SW 1271 (cell line): Measurements from ENCODE around the gene DGAT2.
"Not testable (repeated sequence)": the region's sequence is repeated elsewhere in the genome, so short reads cannot be mapped to it uniquely, and the experiment has no call there.

Experiments used
- DNase-seq, 2 experiments: peaks; one replicate each; lab custom pipeline; 2025; lab: John Stamatoyannopoulos, UW

DGAT2 gene

DNA sequence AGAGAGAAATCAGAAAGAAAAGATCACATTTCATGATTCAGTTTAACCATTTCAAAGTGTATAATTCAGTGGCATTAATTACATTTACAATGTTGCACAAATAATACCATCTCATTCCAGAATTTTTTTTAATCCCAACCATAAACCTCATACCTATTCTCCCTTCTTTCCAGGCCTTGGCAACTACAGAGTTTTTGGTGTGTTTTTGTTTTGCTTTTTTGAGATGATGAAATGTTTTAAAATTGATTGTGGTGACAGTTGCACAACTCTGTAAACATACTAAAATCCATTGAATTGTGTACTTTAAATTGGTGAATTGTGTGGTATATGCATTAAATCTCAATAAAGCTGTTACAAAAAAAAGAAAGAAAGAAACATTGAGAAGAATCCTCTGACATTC lies 13.6 kb upstream of the DGAT2 start:
- not testable (repeated sequence) for DNase-seq

DNA sequence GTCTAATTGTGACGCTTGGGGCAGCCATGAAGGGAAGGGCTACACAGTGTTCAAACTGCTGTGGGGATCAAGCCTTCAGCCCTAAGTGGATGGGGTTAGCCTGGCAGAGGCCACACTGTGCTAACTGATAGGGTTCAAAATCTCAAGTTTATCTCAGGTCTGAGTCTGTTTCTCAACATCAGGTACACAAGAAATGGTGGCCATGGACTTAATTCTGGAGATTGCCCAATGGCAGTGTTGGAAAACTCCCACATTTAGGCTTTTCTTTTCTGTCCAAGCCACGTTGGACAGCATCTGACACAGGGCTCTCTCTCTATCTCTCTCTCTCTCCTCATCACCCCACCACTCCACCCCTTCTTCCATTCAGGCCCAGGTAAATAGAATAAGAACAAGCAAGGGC lies 10.9 kb upstream of the DGAT2 start:
- DNase-seq, result no peak

DNA sequence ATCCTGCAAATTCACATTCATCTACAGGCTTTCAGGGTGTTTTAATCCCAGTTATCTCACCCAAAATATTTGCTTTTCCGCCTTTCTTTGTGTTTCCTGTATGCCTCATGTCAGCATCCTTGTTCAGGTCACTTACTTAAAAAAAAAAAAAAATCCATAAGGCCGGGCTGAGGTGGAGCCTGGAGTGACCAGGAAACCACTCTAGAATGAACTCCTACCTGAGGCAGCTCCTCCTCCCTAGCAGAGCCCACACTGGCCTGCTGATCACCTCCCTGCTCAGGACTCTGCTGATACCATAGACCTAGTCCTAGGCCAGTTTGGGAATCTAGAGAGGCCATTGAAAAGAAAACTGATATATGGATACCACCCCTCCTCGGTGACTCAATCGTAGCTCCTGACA lies 8.7 kb upstream of the DGAT2 start:
- DNase-seq, result no peak

DNA sequence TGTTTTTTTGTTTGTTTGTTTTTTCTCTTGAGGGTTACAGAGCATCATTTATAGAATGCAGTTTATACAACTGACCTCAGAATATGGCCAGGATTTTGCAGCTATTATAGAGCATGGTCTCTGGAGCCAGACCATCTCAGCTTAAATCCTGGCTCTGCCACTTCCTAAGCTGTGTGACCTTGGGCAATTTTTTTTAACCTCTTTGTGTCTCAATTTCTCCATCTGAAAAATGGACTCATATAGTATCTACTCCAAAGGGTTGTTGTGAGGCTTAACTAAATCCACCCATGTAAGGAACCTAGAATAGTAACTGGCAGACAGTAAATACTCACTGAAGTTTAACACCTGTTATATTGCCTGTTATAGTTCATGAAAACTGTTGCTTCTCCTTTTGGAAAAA lies 8.3 kb upstream of the DGAT2 start:
- no peak for DNase-seq

DNA sequence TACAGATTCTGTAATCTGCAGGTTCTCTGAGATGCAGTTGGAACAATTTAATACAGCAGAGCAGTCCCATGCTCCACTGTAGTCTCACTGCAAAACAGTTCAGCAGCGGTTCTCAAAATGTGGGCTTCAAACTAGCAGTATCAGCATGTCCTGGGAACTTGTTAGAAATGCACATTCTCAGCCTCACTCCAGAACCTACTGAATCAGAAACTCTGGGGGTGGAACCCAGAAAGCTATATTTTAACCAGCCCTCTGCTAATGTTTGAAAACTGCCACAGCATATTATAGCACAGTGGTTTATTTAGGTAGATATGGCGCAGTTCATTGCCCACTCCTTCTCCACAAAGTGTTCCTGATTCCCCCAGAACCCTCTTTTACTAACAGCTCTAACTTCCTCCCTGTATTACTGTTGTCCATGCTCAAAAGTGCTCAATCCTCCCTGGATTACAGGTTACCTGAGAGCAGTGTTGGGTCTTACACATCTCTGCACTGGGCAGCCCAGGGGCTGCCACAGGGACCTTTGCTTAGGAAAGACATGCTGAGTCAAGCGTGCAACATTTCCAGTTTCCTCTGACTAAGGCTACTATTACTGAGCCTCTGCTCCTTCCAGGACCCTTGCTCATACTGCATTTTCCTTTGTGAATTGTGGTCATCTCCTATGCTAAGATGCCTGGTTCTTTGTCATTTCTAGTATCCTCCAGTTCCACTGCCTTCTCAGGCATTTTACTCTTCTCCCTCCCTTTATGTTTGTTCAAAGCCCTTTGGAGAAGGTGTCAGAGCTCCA lies 7.7 kb upstream of the DGAT2 start:
- DNase-seq, result no peak

DNA sequence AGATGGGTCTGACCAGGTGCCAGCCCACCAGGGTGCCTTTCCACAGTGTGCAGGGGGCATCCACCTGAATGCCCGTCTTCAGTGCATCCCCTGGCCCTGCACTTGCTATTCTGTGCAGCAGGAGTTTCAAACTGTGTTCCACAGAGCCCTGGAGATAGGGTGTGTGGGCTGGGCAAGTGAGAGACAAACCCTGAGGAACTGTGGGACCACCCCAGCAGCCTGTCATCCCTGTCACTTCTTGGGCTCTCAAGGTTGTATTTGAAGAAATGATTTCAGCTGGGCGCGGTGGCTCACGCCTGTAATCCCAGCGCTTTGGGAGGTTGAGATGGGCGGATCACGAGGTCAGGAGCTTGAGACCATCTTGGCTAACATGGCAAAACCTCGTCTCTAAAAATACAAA lies 6.4 kb upstream of the DGAT2 start:
- DNase-seq, result no peak

DNA sequence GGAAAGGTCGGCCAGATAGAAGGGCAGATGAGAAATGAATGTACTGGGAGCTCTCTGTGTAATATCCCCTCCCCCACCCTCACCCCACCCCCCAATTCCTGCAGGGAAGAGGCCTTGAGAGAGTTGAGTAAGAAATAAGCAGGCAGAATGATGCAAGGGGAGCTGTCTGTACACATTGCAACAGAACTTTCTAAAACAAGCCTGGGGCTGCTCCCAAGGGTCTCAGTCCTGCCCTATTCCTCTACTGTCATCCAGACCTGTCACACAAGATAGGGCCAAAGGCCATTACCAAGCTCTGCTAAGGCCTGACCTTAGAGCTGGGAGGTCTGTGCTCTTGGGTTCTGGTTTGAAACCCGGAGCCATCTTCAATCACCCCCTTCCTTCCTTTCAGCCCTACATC lies 5.7 kb upstream of the DGAT2 start:
- no peak for DNase-seq

DNA sequence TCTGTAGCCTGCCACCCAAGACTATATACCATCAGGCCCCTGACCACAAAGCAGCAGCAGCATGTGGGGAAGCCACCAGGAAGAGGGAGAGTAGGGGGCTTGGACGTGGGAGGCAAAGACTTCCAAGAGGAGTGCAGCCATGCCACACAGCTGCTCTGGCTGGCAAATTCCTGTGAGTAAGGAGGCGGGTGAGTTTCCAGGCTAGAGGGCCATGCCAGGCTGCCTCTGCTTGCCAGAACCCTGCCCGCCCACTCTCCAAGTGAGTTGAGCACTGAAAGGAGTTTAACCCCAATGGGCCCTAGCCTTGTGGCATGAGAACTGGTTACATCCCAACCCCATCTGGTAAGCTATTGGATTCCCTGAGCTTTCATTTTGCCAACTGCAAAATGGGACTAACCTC lies 4.7 kb upstream of the DGAT2 start:
- DNase-seq, result no peak

DNA sequence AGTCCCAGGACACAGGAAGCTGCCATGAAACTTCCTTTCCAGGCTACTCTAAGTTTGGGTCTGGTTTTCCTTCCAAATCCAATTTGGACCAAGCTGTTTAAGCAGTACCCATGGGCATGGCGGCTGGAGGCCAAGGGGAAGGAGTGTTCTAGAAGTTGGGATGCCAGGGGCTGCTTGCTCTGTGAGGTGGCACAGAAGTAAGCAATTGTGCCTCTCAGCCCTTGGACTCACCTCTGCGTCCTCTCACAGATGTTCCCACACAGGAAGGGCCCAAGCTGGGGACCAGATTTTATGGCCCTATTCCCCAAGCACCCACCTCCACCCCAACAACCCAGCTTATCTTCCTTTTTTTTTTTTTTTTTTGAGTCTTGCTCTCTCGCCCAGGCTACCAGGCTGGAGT lies 3.5 kb upstream of the DGAT2 start:
- DNase-seq, result no peak

DNA sequence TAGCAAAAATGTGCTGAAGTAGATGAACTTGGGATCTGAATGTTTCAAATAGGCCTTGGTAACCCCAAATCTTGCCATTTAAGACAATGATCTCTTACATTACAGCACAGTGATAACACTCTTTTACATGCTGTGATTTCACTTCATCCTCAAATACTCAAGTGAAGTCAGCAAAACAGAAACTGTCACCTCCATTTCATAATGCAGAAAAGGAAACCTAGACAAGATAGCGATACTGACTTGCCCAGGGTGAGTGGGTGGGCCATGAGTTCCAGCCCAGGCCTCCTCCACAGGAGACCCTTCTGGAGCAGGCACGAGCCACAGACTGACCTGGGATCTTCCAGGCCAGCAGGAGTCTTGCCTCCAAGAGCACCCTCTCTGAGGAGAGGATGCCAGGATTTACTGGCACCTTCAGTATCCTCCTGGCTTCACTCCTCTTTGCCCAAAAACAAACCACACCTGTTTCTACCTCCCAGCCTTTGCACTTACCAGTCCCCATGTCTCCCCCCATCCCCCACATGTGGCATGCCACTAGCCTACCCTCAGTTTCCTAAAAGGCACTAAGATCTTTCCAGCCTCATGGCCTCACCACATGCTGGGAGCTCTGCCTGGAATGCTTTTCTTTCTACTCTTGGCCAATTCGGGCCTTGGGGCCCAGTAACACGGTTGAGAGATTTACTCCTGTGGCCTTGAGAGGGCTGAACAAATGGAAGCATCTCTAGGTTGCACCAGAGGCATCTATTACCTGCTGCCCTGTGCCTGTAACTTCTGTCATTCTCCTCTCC lies 1.9 kb upstream of the DGAT2 start:
- no peak for DNase-seq

DNA sequence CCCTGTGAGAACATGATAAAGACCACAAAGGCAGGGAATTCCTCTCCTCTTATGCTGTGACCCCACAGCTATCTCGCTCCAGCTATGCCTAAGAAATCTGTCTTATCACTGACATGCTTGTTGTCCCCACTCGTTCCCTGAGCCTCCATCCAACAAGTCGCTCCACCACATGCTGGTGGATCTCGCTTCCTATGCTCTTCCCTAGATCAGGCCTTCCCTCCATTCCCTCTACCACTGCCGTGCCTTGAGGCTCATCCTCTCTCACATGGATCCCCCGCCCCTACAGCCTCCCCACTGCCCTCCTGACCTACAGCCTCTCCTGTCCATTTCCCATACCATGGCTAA lies 1.4 kb upstream of the DGAT2 start:
- DNase-seq, result no peak

DNA sequence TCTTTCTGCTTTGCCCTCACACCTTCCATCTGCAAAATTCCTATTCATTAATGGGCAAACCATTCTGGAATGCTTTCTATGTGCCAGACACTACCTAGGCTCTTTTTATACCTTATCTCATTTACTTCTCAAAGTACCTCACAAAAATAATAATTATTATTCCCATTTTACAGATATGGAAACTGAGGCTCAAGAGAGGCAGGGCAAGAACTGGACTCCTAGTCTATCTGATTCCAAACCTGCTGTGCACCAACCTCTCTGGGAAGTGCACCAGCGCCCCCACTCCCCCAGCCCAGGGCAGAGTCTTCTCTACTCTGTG lies 826 bp upstream of the DGAT2 start:
- DNase-seq, result no peak

DNA sequence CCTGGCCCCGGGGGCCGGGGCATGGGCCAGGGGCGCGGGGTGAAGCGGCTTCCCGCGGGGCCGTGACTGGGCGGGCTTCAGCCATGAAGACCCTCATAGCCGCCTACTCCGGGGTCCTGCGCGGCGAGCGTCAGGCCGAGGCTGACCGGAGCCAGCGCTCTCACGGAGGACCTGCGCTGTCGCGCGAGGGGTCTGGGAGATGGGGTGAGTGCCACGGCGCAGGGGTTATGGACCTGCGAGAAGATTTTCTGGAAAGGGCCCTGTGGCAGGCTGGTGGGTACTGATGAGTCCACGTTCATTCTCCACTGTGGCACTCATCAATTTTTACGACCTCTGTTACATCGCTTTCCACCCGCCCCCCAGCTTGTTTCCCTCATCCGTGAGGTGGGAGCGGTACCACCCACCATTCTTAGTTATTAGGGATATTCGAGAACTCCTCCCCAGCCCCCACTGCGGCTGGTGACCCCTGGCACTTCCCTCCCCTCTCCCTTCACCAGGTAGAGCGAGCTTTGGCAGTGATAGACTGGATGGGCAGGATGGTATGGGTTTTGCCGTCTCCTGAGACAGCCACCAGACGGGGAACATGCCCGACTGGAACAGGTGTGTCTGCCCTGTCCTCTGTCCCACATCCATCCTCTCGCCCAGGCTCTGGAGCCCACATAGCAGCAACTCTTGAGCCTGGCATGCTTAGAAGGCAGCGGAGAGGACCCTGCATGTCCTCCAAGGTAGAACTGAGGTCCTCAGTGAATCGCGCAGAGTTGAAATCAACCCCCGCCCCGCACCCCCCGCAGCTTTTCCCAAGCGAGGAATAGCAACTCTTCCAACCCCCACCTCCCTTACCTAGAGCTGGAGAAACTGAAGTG lies 562 bp downstream of the DGAT2 start:
- no peak for DNase-seq

DNA sequence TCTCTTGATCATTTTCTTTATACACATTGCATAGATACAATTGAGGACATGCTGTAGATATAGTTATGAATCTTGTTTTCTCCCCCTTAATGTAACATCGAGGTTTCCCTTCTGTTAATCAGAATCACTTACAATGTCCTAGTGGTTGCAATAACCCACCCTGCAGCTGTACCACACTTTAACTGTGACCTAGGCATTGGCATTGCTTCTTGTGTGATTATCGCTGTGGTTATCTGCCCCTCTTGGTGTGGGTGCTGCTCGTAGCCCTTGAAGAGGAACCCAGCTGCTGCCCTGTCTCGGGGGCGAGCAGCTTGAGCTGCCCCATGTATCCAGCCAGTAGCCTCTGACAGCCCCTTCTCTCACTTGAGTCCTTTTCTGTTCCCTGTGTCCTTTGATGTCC lies 1.5 kb downstream of the DGAT2 start:
- no peak for DNase-seq

DNA sequence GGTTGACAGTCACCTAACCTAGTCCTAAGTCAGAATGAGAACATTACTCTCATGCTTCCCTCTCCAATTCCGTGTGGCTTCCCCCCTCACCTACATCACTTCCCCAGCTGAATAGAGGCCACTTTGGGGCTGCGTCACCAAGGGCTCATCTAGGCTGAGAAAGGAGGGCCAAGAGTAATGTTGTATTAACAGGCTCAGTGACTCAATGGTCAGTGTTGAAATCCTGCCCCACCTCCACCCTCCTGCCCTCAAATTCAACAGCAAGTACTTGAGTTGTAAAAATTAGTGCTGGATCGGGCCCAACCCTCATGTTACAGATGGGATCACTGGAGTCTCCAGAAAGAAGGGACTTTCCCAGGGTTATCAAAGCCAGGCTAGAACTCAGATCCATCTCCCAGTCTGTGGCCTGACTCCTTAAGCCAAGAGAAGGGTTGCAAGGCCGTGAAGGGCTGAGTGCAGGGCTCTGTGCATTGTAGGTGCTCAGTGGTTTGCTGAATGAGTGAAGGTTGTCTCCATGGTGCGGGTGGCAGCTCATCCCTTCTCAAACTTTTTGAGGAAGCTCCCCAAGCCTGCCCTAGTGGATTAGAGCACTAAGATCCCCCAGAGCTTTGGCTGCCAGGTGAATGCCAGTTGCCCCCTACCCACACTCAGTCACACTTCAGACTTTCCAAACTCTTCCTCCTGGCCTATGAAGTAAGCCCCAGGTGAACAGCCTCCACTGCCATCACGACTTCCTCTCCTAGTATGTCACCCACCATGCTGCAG lies 3.2 kb downstream of the DGAT2 start:
- no peak for DNase-seq

DNA sequence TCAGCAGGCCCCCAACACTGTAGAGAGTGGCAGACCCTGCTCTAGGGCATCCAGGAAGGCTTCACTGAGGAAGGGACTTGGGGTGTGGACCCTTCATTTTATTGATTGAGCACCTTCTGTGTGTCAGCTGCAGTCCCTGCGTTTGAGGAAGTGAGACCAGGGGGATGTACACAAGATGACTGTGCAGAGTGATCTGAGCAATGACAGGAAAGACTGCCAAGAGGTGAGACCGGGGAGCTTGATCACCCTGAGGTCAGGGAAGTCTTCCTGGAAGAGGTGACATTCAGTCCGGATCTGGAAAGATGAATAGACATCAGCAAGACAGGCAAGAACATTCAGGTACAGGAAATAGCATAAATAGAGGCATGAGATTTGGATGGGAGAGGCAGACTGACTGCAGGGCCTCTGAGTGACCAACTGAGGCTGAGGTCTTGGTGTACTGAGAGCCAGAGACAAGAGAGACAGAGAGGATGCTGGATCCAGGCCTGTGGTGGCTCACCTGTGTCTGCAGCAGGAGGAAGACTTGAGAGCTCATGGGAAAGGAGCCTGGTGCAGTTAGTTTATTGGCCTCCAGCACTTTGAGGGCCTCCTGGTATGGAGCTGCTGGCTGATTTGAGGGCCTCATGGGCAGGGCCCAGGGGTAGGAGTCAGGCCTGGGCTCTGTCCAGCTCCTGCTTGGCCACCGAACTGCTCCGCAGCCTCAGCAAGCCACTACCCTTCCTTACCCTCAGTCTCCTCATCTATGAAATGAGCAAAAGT lies 5.2 kb downstream of the DGAT2 start:
- no peak for DNase-seq

DNA sequence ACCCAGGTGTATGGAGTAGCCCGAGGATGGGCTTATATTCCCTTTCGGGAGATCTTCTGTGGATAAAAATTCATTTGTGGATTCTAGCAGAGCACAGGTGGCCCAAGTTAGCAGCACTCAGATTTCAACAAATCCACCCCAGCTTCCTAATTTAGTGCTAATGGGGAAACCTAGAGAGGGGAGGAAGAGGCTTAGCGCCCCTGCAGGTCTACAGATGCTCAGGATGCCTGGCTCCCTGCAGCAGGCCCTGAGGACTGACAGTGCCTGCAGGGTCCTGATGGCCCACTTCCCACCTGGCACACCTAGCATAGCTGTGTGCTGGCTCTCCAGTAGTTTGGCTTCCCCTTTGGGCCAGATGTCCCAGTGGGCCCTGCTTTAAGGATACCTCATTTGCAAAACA lies 6.5 kb downstream of the DGAT2 start:
- no peak for DNase-seq

DNA sequence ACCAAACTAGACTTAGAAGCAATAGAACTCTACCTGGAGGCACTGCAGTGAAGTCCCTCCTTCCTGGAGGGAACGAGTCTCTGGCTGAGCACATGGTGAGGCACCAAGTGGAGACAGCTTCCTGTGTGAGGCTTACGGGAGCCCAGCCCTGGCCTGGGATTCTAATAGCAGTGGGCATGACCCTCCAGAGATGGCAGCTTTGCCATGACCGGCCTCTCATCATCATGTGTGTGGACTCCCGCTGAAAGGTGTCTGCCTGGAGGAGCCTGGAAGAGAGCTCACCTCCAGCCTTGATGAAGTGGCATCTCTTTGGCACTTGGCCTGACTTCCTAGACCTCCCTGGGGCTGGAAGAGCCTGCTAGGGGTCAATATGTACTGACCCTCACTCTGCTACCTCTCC lies 8.0 kb downstream of the DGAT2 start:
- no peak for DNase-seq

DNA sequence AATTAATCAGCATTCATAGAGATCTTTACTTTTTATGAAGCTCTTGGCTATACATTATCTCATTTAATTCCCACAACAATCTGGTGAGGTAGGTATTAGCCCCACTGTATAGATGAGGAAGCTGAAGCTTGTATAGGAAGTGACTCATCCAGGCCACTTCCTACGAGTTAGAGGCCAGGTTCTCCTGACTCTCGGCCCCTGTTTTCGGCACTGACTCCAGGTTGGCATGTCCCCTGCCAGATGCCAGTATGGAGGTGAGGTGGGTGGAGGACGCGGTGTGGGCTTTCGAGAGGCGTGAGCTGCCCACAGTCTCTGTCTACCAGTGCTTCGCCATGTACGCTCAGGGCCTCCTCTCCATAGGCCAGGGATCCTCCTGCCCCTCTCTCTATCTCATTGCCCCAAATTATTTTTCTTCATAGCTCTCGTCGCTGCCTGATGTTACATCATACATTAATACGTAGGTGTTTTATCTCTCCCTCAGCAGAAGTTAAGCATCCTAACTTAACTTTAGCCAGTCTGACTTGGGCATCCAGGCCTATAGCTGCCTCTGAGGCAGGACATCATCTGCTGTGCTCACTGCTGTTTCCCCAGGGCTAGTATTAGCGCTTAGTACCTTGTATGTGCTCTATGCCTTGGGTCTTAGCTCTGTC lies 9.0 kb downstream of the DGAT2 start:
- no peak for DNase-seq

DNA sequence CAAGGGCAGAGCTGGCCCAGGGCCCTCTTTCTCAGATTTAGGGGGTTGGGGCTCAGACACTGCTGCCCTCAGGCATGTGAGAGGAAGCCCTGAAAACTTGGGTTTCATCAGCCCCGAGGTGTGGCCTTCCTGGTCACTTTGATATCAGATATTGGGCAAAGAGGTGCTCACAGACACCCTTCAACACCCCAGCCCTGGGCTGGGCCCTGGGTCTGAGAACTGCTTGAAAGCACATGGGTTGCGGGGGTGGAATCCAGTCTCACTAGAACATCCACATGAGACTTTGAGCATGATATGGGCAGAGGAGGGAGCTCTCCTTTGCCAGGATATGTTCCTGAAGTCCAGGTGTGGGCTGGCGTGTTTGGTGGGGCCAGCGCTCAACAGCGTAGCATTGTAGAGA lies 10.4 kb downstream of the DGAT2 start:
- DNase-seq, result no peak

DNA sequence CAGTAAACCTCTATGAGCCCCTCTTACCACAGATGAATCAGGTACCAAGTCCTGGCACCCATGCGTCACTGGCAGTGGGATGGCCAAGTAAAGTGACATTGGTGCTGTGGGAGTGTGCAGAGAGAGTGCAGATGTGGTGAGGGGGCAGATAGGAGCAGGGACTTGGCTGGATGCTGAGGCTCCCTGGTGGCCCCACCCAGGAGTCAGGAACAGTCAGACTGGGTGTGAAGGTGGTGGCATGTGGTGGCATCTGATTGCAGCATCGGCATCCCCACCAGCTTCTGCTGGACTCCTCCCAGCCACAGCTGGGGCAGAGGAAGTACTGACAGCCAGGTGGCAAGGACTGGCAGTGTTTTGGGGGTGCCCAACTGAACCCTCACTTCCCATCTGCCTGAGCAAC lies 11.4 kb downstream of the DGAT2 start:
- no peak for DNase-seq
